Measurements from ENCODE around the gene NDUFAF7. TPM values are rescaled to one million over a fixed set of nuclear protein-coding genes. Genes with fewer than 3 reads are reported as not detected.
A peak's percentile ranks its signal among the peaks of the same experiment; 100 is the strongest.
"Not testable (repeated sequence)": the region's sequence is repeated elsewhere in the genome, so short reads cannot be mapped to it uniquely, and the experiment has no call there.

NDUFAF7 gene
- total RNA-seq, 3 donors from 2014 or later = 16.4 to 22.1 (median 17.9) TPM

- Mint-ChIP-seq H3K27me3 (ENCODE audit: low read depth) (no peaks in the 10 kb centered on the region), H3K36me3 (ENCODE audit: insufficient read depth) (peaks cover 66% of the 10 kb centered on the region), H3K4me3 (no peak overlapping the region), H3K9me3 (peaks cover 25% of the 10 kb centered on the region), H3K4me1 (ENCODE audit: low read depth) (peaks cover 39% of the 10 kb centered on the region)
- ATAC-seq (no peak), DNase-seq (no peak)
Observed at GRCh38 chr2:37203708-37204107, 27.8 kb upstream of the NDUFAF7 start.

GRCh38 chr2:37205071-37205661, 26.3 kb upstream of the NDUFAF7 start:
- not testable (repeated sequence) for H3K4me3 Mint-ChIP-seq; H3K27me3 Mint-ChIP-seq (ENCODE audit: low read depth); ATAC-seq; DNase-seq
- peaks cover 76% of the 10 kb centered on the region for H3K36me3 Mint-ChIP-seq (ENCODE audit: insufficient read depth)
- H3K9me3 Mint-ChIP-seq = peaks cover 34% of the 10 kb centered on the region
- H3K4me1 Mint-ChIP-seq (ENCODE audit: low read depth) = peaks cover 32% of the 10 kb centered on the region

- peaks cover 29% of the 10 kb centered on the region for H3K4me1 Mint-ChIP-seq (ENCODE audit: low read depth)
- no peaks in the 10 kb centered on the region for H3K27me3 Mint-ChIP-seq (ENCODE audit: low read depth)
- DNase-seq (no peak), ATAC-seq (no peak)
- H3K4me3 Mint-ChIP-seq = no peak overlapping the region
- peaks cover 82% of the 10 kb centered on the region for H3K36me3 Mint-ChIP-seq (ENCODE audit: insufficient read depth)
- H3K9me3 Mint-ChIP-seq = peaks cover 34% of the 10 kb centered on the region
Observed at GRCh38 chr2:37205689-37206341, 25.6 kb upstream of the NDUFAF7 start.

GRCh38 chr2:37206760-37207159, 24.7 kb upstream of the NDUFAF7 start:
- not testable (repeated sequence) for H3K4me3 Mint-ChIP-seq; DNase-seq; ATAC-seq; H3K27me3 Mint-ChIP-seq (ENCODE audit: low read depth)
- H3K9me3 Mint-ChIP-seq = peaks cover 34% of the 10 kb centered on the region
- H3K4me1 Mint-ChIP-seq (ENCODE audit: low read depth) = peaks cover 21% of the 10 kb centered on the region
- peaks cover 89% of the 10 kb centered on the region for H3K36me3 Mint-ChIP-seq (ENCODE audit: insufficient read depth)

GRCh38 chr2:37211212-37211611, 20.2 kb upstream of the NDUFAF7 start:
- DNase-seq = no peak
- H3K4me1 Mint-ChIP-seq (ENCODE audit: low read depth) = peaks cover 16% of the 10 kb centered on the region
- peaks cover 72% of the 10 kb centered on the region for H3K36me3 Mint-ChIP-seq (ENCODE audit: insufficient read depth)
- peaks cover 26% of the 10 kb centered on the region for H3K9me3 Mint-ChIP-seq
- no peak overlapping the region for H3K4me3 Mint-ChIP-seq
- ATAC-seq = no peak
- H3K27me3 Mint-ChIP-seq (ENCODE audit: low read depth) = no peaks in the 10 kb centered on the region

- Mint-ChIP-seq H3K4me1 (ENCODE audit: low read depth) (peaks cover 11% of the 10 kb centered on the region), H3K9me3 (peaks cover 22% of the 10 kb centered on the region), H3K27me3 (ENCODE audit: low read depth) (no peaks in the 10 kb centered on the region), H3K36me3 (ENCODE audit: insufficient read depth) (peaks cover 68% of the 10 kb centered on the region), H3K4me3 (no peak overlapping the region)
- DNase-seq (no peak), ATAC-seq (no peak)
Observed at GRCh38 chr2:37211939-37212338, 19.5 kb upstream of the NDUFAF7 start.

GRCh38 chr2:37215250-37215649, 16.2 kb upstream of the NDUFAF7 start:
- ATAC-seq (no peak), DNase-seq (no peak)
- no peaks in the 10 kb centered on the region for H3K9me3 Mint-ChIP-seq
- H3K4me1 Mint-ChIP-seq (ENCODE audit: low read depth) = no peaks in the 10 kb centered on the region
- no peak overlapping the region for H3K4me3 Mint-ChIP-seq
- H3K36me3 Mint-ChIP-seq (ENCODE audit: insufficient read depth) = peaks cover 45% of the 10 kb centered on the region
- no peaks in the 10 kb centered on the region for H3K27me3 Mint-ChIP-seq (ENCODE audit: low read depth)

GRCh38 chr2:37219046-37219445, 12.4 kb upstream of the NDUFAF7 start:
- ATAC-seq (no peak), DNase-seq (no peak)
- peaks cover 44% of the 10 kb centered on the region for H3K36me3 Mint-ChIP-seq (ENCODE audit: insufficient read depth)
- peaks cover 18% of the 10 kb centered on the region for H3K4me1 Mint-ChIP-seq (ENCODE audit: low read depth)
- no peaks in the 10 kb centered on the region for H3K27me3 Mint-ChIP-seq (ENCODE audit: low read depth)
- no peak overlapping the region for H3K4me3 Mint-ChIP-seq
- H3K9me3 Mint-ChIP-seq = no peaks in the 10 kb centered on the region

- no peak for ATAC-seq
- no peak overlapping the region for H3K4me3 Mint-ChIP-seq
- H3K36me3 Mint-ChIP-seq (ENCODE audit: insufficient read depth) = peaks cover 61% of the 10 kb centered on the region
- no peak for DNase-seq
- peaks cover 48% of the 10 kb centered on the region for H3K4me1 Mint-ChIP-seq (ENCODE audit: low read depth)
- H3K27me3 Mint-ChIP-seq (ENCODE audit: low read depth) = no peaks in the 10 kb centered on the region
- no peaks in the 10 kb centered on the region for H3K9me3 Mint-ChIP-seq
Observed at GRCh38 chr2:37223131-37223530, 8.3 kb upstream of the NDUFAF7 start.

- H3K36me3 Mint-ChIP-seq (ENCODE audit: insufficient read depth) = peaks cover 59% of the 10 kb centered on the region
- no peak overlapping the region for H3K4me3 Mint-ChIP-seq
- ATAC-seq (no peak), DNase-seq (no peak)
- no peaks in the 10 kb centered on the region for H3K9me3 Mint-ChIP-seq
- H3K27me3 Mint-ChIP-seq (ENCODE audit: low read depth) = no peaks in the 10 kb centered on the region
- H3K4me1 Mint-ChIP-seq (ENCODE audit: low read depth) = peaks cover 54% of the 10 kb centered on the region
Observed at GRCh38 chr2:37224063-37224462, 7.4 kb upstream of the NDUFAF7 start.

GRCh38 chr2:37225129-37225528, 6.3 kb upstream of the NDUFAF7 start:
- H3K4me1 Mint-ChIP-seq (ENCODE audit: low read depth) = peaks cover 59% of the 10 kb centered on the region

GRCh38 chr2:37226863-37227262, 4.6 kb upstream of the NDUFAF7 start:
- Mint-ChIP-seq H3K27me3 (ENCODE audit: low read depth) (no peaks in the 10 kb centered on the region), H3K4me1 (ENCODE audit: low read depth) (peaks cover 57% of the 10 kb centered on the region), H3K9me3 (no peaks in the 10 kb centered on the region), H3K36me3 (ENCODE audit: insufficient read depth) (peaks cover 45% of the 10 kb centered on the region), H3K4me3 (peak overlapping the region; percentile 40)
- DNase-seq (no peak), ATAC-seq (no peak)

More at GRCh38 chr2:37225129-37225528, 6.3 kb upstream of the NDUFAF7 start:
- H3K27me3 Mint-ChIP-seq (ENCODE audit: low read depth); H3K9me3 Mint-ChIP-seq; ATAC-seq; DNase-seq: not testable (repeated sequence)
- Mint-ChIP-seq H3K4me3 (peak overlapping the region; percentile 17), H3K36me3 (ENCODE audit: insufficient read depth) (peaks cover 55% of the 10 kb centered on the region)

GRCh38 chr2:37228788-37229187, 2.7 kb upstream of the NDUFAF7 start:
- no peak for DNase-seq
- Mint-ChIP-seq H3K9me3 (no peaks in the 10 kb centered on the region), H3K4me1 (ENCODE audit: low read depth) (peaks cover 47% of the 10 kb centered on the region), H3K36me3 (ENCODE audit: insufficient read depth) (peaks cover 33% of the 10 kb centered on the region), H3K27me3 (ENCODE audit: low read depth) (no peaks in the 10 kb centered on the region), H3K4me3 (no peak overlapping the region)
- no peak for ATAC-seq

- Mint-ChIP-seq H3K4me3 (no peak overlapping the region), H3K27me3 (ENCODE audit: low read depth) (no peaks in the 10 kb centered on the region), H3K36me3 (ENCODE audit: insufficient read depth) (peaks cover 34% of the 10 kb centered on the region), H3K4me1 (ENCODE audit: low read depth) (peaks cover 43% of the 10 kb centered on the region), H3K9me3 (no peaks in the 10 kb centered on the region)
- ATAC-seq = no peak
- no peak for DNase-seq
Observed at GRCh38 chr2:37230581-37230980, 877 bp upstream of the NDUFAF7 start.
